Amygdala (tissue), 56 donors: Measurements from ENCODE around the gene PACSIN2.
A peak's percentile ranks its signal among the peaks of the same experiment; 100 is the strongest.
"Not testable (repeated sequence)": the region's sequence is repeated elsewhere in the genome, so short reads cannot be mapped to it uniquely, and the experiment has no call there.

Experiments
- DNase-seq, 56 donors: peaks; one replicate each; lab custom pipeline; 2025; lab: John Stamatoyannopoulos, UW

PACSIN2 gene

GRCh38 chr22:42993651-42994275 is 21.2 kb downstream of the PACSIN2 start:
- DNase-seq, result no peak

GRCh38 chr22:42992886-42993479 is 22.0 kb downstream of the PACSIN2 start:
- no peak for DNase-seq

- no peak for DNase-seq
These were observed 22.9 kb downstream of the PACSIN2 start for GRCh38 chr22:42992092-42992491.

GRCh38 chr22:42991010-42991651 is 23.8 kb downstream of the PACSIN2 start:
- DNase-seq, result no peak

- DNase-seq, result no peak
These were observed 24.7 kb downstream of the PACSIN2 start for GRCh38 chr22:42990131-42990838.

- no peak for DNase-seq
These were observed 28.8 kb downstream of the PACSIN2 start for GRCh38 chr22:42986115-42986514.

GRCh38 chr22:42985531-42985905 is 29.4 kb downstream of the PACSIN2 start:
- no peak for DNase-seq

GRCh38 chr22:42984814-42985530 is 30.0 kb downstream of the PACSIN2 start:
- no peak for DNase-seq

GRCh38 chr22:42984397-42984796 is 30.6 kb downstream of the PACSIN2 start:
- DNase-seq, result no peak

GRCh38 chr22:42983470-42983869 is 31.5 kb downstream of the PACSIN2 start:
- no peak for DNase-seq

- DNase-seq, result no peak
These were observed 35.3 kb downstream of the PACSIN2 start for GRCh38 chr22:42979606-42980005.

- DNase-seq, result peak in 7 of 56 donors; percentile 10 to 57 (median 27)
These were observed 36.4 kb downstream of the PACSIN2 start for GRCh38 chr22:42978453-42979103.

- peak in 1 of 56 donors; percentile 11 for DNase-seq
These were observed 37.4 kb downstream of the PACSIN2 start for GRCh38 chr22:42977569-42977968.

GRCh38 chr22:42976217-42976933 is 38.6 kb downstream of the PACSIN2 start:
- no peak for DNase-seq

- DNase-seq, result no peak
These were observed 40.7 kb downstream of the PACSIN2 start for GRCh38 chr22:42974223-42974622.

GRCh38 chr22:42973536-42973881 is 41.4 kb downstream of the PACSIN2 start:
- no peak for DNase-seq

- DNase-seq, result peak in 1 of 56 donors; percentile 7
These were observed 42.1 kb downstream of the PACSIN2 start for GRCh38 chr22:42972649-42973535.

- not testable (repeated sequence) for DNase-seq
These were observed 43.5 kb downstream of the PACSIN2 start for GRCh38 chr22:42971473-42971860.

GRCh38 chr22:42970029-42970428 is 44.9 kb downstream of the PACSIN2 start:
- no peak for DNase-seq
